ENCODE results near the gene CPEB4. TPM values are rescaled to one million over a fixed set of nuclear protein-coding genes. Genes with fewer than 3 reads are reported as not detected.

The CPEB4 gene
- total and polyA plus RNA-seq, 2 of the 8 experiments (the other 6 are each of a cell fraction or from before 2014, with no cell fraction given) = 8.4 to 13.4 TPM

GRCh38 chr5:173964506-173964905, 76.4 kb downstream of the CPEB4 start:
- Histone ChIP-seq H3K14ac (ENCODE audit: insufficient read length) (no peak overlapping the region), H3K23ac (ENCODE audit: insufficient read length) (no peak overlapping the region), H3K9me3 (ENCODE audit: insufficient read depth in 2 of 2, low read depth in 1 of 2, low read length in 1 of 2) (no peaks in the 10 kb centered on the region), H2AK5ac (ENCODE audit: low read depth, low read length) (no peak overlapping the region; the same call in 1 of the 2 replicates), H2BK20ac (ENCODE audit: low read length) (no peak overlapping the region), H4K20me1 (replicated peaks in 1 of 2; ENCODE audit: control insufficient read depth in 1 of 2, insufficient read depth in 2 of 2, low read length in 2 of 2) (no peaks in the 10 kb centered on the region), H2BK5ac (ENCODE audit: low read depth, low read length) (no peak overlapping the region; the same call in 1 of the 2 replicates), H3K4me2 (ENCODE audit: insufficient read depth in 1 of 2, low read depth in 2 of 2, low read length in 2 of 2) (peak overlapping the region; percentile 59 to 71; a peak in 3 of 4 replicates), H3K23me2 (ENCODE audit: low read depth, low read length) (peaks cover 1% of the 10 kb centered on the region; the same call in 1 of the 2 replicates), H3K18ac (ENCODE audit: extremely low read depth, low read length) (no peak overlapping the region), H3K9ac (replicated peaks in 1 of 4; ENCODE audit: extremely low read depth in 1 of 4, low read depth in 3 of 4, low read length in 3 of 4) (no peak overlapping the region), H2BK120ac (replicated peaks; ENCODE audit: low read depth, low read length) (no peak overlapping the region), H3K79me1 (ENCODE audit: low read depth, low read length) (no peaks in the 10 kb centered on the region), H3K27ac (ENCODE audit: low read depth, low read length) (no peak overlapping the region; the same call in 1 of the 2 replicates), H3K27me3 (replicated peaks in 1 of 4; ENCODE audit: control insufficient read depth in 3 of 4, extremely low read depth in 1 of 4, insufficient read depth in 3 of 4, low read length in 3 of 4) (no peaks in the 10 kb centered on the region), H3K4me3 (ENCODE audit: extremely low read depth in 1 of 4, insufficient read depth in 2 of 4, low read depth in 3 of 4, low read length in 4 of 4) (peak overlapping the region in 3 of 4 experiments; percentile 20 to 48 (median 46); a peak in 4 of 8 replicates), H3K79me2 (ENCODE audit: control insufficient read depth in 1 of 2, insufficient read depth in 2 of 2, low read length in 2 of 2) (no peaks in the 10 kb centered on the region), H3K4me1 (replicated peaks in 1 of 4; ENCODE audit: control insufficient read depth in 3 of 4, insufficient read depth in 4 of 4, low read length in 3 of 4) (peaks cover 3 to 29% (median 16%) of the 10 kb centered on the region in 4 experiments; a peak in 6 of 7 replicates), H3K56ac (replicated peaks; ENCODE audit: insufficient read length, low read depth, low read length) (no peak overlapping the region), H4K8ac (ENCODE audit: extremely low read depth, insufficient read depth, low read length) (no peak overlapping the region), H4K91ac (replicated peaks; ENCODE audit: insufficient read length, low read length) (no peak overlapping the region), H2BK12ac (ENCODE audit: low read depth, low read length) (no peak overlapping the region), H3K36me3 (ENCODE audit: control insufficient read depth in 2 of 4, insufficient read depth in 4 of 4, low read length in 3 of 4) (no peaks in the 10 kb centered on the region), H4K5ac (ENCODE audit: insufficient read length, low read depth, low read length) (no peak overlapping the region), H3K4ac (replicated peaks; ENCODE audit: insufficient read length, low read depth, low read length) (no peak overlapping the region), H2BK15ac (ENCODE audit: low read length) (no peak overlapping the region), H2AFZ (ENCODE audit: low read length) (no peak overlapping the region)
- TF ChIP-seq ATF2 (IDR thresholded peaks at IDR 0.05; ENCODE audit: low read length) = no peak
- no peak for TF ChIP-seq NANOG (IDR thresholded peaks at IDR 0.05; ENCODE audit: insufficient read depth, low read depth, low read length, poor library complexity, severe bottlenecking)
- TF ChIP-seq USF2 (IDR thresholded peaks at IDR 0.05; ENCODE audit: low read length) = no peak
- no peak for TF ChIP-seq NRF1 (IDR thresholded peaks at IDR 0.05; ENCODE audit: low read depth, low read length)
- ChIA-PET POLR2A (ENCODE audit: partially characterized antibody) (interaction anchor here (1.0 to 3.6 kb wide), 35 partner anchors 8 to 648 kb away, joined by 3 to 64 read pairs (median 5); partner anchors contain the start of genes BOD1 and CPEB4), CTCF (ENCODE audit: partially characterized antibody) (interaction anchor here (0.9 to 3.7 kb wide), 3 partner anchors 9 to 16 kb away, joined by 3 to 22 read pairs (median 13); no protein-coding TSS in a partner anchor)
- 90% methylated on average over 1 of the region's 1 CpG; no CpG with 5 or more reads in 1 of the 2 experiments for WGBS, 2 experiments (ENCODE audit: extremely low coverage in 1 of 2, insufficient coverage in 1 of 2, insufficient read length in 1 of 2, insufficient replicate concordance in 2 of 2, low coverage in 1 of 2, low lambda C conversion rate in 2 of 2, missing lambda C conversion rate in 1 of 2)
- no peak for FAIRE-seq
- DNase-seq (ENCODE audit: low read depth in 1 of 2, low spot score in 2 of 2) = no peak

Data from H1 (cell line).